GM12872 (cell line): Measurements from ENCODE around the gene RAB40C.

Experiments used
- TF ChIP-seq, protein P1 (sequence below): IDR thresholded peaks from 3 replicates; pipeline ENCODE4 v1.5.1; 2011; ENCODE audit warnings: low read depth, mild to moderate bottlenecking, low read length, moderate library complexity; ENCODE audit not compliant: insufficient read depth

RAB40C gene

GRCh38 chr16:572865-573650 is 16.8 kb upstream of the RAB40C start:
- TF ChIP-seq, protein P1, sequence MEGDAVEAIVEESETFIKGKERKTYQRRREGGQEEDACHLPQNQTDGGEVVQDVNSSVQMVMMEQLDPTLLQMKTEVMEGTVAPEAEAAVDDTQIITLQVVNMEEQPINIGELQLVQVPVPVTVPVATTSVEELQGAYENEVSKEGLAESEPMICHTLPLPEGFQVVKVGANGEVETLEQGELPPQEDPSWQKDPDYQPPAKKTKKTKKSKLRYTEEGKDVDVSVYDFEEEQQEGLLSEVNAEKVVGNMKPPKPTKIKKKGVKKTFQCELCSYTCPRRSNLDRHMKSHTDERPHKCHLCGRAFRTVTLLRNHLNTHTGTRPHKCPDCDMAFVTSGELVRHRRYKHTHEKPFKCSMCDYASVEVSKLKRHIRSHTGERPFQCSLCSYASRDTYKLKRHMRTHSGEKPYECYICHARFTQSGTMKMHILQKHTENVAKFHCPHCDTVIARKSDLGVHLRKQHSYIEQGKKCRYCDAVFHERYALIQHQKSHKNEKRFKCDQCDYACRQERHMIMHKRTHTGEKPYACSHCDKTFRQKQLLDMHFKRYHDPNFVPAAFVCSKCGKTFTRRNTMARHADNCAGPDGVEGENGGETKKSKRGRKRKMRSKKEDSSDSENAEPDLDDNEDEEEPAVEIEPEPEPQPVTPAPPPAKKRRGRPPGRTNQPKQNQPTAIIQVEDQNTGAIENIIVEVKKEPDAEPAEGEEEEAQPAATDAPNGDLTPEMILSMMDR: no peak

DNA sequence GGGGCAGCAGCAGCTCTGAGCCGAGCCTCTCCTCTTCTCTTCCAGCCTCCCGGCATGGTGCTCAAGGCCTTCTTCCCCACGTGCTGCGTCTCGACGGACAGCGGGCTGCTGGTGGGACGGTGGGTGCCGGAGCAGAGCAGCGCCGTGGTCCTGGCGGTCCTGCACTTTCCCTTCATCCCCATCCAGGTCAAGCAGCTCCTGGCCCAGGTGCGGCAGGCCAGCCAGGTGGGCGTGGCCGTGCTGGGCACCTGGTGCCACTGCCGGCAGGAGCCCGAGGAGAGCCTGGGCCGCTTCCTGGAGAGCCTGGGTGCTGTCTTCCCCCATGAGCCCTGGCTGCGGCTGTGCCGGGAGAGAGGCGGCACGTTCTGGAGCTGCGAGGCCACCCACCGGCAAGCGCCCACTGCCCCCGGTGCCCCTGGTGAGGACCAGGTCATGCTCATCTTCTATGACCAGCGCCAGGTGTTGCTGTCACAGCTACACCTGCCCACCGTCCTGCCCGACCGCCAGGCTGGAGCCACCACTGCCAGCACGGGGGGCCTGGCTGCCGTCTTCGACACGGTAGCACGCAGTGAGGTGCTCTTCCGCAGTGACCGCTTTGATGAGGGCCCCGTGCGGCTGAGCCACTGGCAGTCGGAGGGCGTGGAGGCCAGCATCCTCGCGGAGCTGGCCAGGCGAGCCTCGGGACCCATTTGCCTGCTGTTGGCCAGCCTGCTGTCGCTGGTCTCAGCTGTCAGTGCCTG is 15.7 kb upstream of the RAB40C start:
- TF ChIP-seq, protein P1: no peak

GRCh38 chr16:575354-576196 is 14.3 kb upstream of the RAB40C start:
- TF ChIP-seq, protein P1: no peak

GRCh38 chr16:576197-576822 is 13.6 kb upstream of the RAB40C start:
- TF ChIP-seq, protein P1: no peak

DNA sequence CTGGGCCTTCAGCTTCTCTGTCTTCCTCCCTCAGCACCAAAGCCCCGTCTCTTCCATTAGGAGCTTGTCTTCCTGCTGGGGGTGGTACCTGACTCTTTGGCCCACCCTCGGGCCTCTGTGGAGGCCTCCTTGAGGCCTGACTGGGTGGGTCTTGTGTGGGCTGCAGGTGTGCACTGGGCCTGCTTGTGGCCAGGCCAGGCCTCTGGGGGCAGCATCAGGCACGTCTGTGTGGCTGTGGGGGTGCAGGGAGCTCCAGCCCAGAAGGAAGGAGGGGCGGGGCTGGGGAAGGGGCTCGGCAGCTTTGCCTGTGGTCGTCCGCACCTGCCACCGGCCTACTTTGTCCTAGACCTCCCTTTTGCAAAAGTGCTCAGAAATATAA is 13.1 kb upstream of the RAB40C start:
- TF ChIP-seq, protein P1: no peak

DNA sequence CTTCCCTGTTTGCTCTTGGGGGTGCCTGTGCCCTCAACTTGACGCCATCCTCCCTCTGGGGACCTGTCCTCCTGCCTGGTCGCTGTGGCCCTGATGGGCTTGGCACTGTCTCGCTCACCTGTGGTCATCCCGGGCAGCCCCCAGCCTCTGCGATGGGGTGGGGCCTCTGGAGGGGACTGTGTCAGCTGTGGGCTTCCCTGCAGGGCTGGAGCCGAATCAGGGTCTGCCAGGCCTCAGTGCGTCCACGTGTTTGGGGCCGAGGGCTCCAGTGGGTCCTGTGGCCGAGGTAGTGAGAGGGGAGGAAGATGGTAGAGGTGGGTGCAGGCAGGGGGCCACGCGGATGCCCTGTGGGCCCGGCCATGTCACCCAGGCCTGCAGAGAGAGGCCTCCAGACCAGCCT is 12.1 kb upstream of the RAB40C start:
- TF ChIP-seq, protein P1: no peak
